Upper lobe of left lung (tissue), 4 donors: ENCODE results near the gene HELLS.

ENCODE experiments used
- CTCF ChIP-seq, 6 experiments: fragments of 450-650 bp in 4 of 6; fragments of 200-600 bp in 2 of 6; sonication (generic) in 2 of 6; IDR thresholded peaks; one replicate each; pipeline ENCODE4 v1.5.1; 2016 to 2019; ENCODE audit warnings: antibody characterized with exemption in 6 of 6
- EP300 ChIP-seq, 4 donors: sonication (generic); formaldehyde crosslinking; IDR thresholded peaks; one replicate each; pipeline ENCODE4 v1.5.1; 2017; ENCODE audit warnings: antibody characterized with exemption in 4 of 4, control low read depth in 2 of 4
- POLR2A ChIP-seq, 4 donors: fragments of 450-650 bp; IDR thresholded peaks; one replicate each; pipeline ENCODE4 v1.5.1; 2016 to 2017; ENCODE audit warnings: antibody characterized with exemption in 4 of 4, mild to moderate bottlenecking in 2 of 4
- POLR2AphosphoS5 ChIP-seq, 2 donors: sonication (generic); formaldehyde crosslinking; IDR thresholded peaks; one replicate each; pipeline ENCODE4 v1.5.1; 2017; ENCODE audit warnings: antibody characterized with exemption in 2 of 2

GRCh38 chr10:94639902-94640301 lies 94.3 kb downstream of the HELLS start:
- TF ChIP-seq EP300 (IDR thresholded peaks at IDR 0.05) (no peak), CTCF (IDR thresholded peaks at IDR 0.05) (no peak), POLR2A (IDR thresholded peaks at IDR 0.05) (no peak), POLR2AphosphoS5 (IDR thresholded peaks at IDR 0.05) (no peak)
